CD4-positive, alpha-beta T cell treated with Interleukin-4 for 1 hour (primary cell): ENCODE data around the gene DUSP8.
A peak's percentile ranks its signal among the peaks of the same experiment; 100 is the strongest.
"Not testable (repeated sequence)": the region's sequence is repeated elsewhere in the genome, so short reads cannot be mapped to it uniquely, and the experiment has no call there.

ENCODE experiments used
- DNase-seq, 2 donors: peaks; one replicate each; pipeline ENCODE4 v3.0.0-alpha.2; 2020 to 2022

Gene DUSP8

DNA sequence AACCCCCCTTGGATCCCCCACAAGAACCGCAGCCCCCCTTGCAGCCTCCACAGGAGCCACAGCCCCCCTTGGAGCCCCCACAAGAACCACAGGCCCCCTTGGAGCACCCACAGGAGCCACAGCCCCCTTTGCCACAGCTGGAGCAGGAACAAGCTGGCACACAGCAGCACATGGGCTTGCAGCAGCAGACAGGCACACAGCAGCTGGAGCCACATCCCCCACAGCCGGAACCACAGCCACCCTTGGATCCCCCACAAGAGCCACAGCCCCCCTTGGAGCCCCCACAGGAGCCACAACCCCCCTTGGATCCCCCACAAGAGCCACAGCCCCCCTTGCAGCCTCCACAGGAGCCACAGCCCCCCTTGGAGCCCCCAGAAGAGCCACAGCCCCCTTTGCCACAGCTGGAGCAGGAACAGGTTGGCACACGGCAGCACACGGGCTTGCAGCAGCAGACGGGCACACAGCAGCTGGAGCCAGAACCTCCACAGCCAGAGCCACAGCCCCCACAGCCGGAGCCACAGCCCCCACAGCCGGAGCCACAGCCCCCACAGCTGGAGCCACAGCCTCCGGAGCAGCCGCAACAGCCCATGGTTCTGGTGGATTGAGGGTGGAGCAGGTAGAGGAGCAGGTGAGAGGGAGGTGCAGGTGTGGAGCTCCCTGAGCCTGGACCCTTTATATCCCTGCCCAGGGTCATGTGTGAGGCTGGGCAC lies 12.7 kb upstream of the DUSP8 start, which contains the start of gene KRTAP5-1:
Gene KRTAP5-1 (minus strand): TSS at position 623 of the 710 bp plus-strand sequence. CDS start 34 bp downstream, at position 589.
- DNase-seq, result peak in 1 of 2 donors; percentile 6

- DNase-seq, result not testable (repeated sequence)
These were observed 10.8 kb upstream of the DUSP8 start for GRCh38 chr11:1582909-1583308.

GRCh38 chr11:1581976-1582375 lies 9.9 kb upstream of the DUSP8 start:
- DNase-seq, result peak in 1 of 2 donors; percentile 10

DNA sequence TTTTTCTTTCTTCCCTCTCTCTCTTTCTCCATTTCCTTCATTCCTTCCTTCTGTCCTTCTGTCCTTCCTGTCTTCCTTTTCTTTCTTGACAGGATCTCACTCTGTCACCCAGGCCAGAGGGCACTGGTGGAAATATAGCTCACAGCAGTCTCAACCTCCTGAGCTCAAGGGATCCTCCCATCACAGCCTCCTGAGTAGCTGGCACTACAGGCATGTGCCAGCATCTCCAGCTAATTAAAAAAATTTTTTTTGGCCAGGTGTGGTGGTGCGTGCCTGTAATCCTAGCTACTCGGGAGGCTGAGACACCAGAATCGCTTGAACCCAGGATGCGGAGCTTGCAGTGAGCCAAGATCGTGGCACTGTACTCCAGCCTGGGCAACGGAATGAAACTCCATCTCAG lies 4.8 kb upstream of the DUSP8 start:
- DNase-seq, result no peak

- DNase-seq, result not testable (repeated sequence)
These were observed 3.7 kb upstream of the DUSP8 start for GRCh38 chr11:1575756-1576155.

DNA sequence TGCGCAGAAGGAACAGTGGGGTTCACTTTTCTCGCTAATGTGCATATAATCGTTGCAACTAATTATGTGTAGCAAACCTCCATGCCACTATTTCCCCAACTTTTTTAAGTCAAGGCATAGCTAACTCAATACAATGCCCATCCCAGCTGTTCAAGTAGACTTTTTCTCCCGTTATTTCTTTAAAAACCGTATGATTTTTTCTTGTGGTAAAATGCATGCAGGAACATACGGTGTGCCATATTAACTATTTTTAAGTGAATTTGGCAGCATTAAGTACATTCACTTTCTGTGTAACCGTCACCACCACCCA lies 2.8 kb upstream of the DUSP8 start:
- DNase-seq, result no peak

- DNase-seq, result peak; percentile 70 to 72
These were observed 2.3 kb upstream of the DUSP8 start for GRCh38 chr11:1574238-1574932.

DNA sequence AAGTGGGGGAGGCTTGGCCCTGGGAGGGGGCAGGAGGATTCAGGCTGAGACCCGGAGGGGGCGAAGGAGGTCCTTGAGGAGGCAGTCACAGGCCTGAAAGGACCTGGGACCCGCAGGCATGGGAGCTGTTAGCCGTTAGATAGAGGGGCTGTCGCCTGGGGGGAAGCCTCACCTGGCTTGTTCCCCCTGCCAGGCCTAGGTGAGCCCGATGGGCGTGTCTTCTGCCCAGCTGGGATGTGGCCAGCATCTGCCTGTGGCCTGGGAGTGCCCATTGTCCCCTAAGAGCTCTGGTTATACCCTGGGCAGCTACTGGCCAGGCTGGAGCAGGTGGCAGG lies 1.8 kb upstream of the DUSP8 start:
- DNase-seq, result no peak

- peak; percentile 48 to 62 for DNase-seq
These were observed 1.2 kb upstream of the DUSP8 start for GRCh38 chr11:1573077-1573902.

DNA sequence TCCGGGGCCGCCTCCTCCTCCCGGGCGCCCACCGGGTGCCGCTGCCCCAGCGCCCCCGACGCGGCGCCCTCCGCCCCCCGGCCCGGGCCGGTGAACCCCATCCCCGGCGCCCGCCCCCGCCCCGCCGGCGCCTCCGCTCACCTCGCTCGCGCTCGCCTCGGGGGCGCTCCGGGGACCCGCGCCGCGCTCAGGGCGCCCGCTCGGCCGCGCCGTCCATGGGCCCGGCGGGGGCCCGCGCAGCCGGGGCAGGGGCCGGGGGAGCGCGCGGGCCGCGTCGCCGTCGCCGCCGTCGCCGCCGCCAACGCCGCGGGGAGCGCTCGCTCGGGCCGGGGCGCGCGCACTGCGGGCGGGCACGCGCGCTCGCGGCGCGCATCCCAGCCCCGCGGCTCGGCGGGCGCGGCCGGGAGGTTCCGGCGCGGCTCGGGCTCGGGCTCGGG lies 293 bp downstream of the DUSP8 start:
- DNase-seq, result no peak

GRCh38 chr11:1570896-1571759 lies 943 bp downstream of the DUSP8 start:
- peak; percentile 44 to 46 for DNase-seq

DNA sequence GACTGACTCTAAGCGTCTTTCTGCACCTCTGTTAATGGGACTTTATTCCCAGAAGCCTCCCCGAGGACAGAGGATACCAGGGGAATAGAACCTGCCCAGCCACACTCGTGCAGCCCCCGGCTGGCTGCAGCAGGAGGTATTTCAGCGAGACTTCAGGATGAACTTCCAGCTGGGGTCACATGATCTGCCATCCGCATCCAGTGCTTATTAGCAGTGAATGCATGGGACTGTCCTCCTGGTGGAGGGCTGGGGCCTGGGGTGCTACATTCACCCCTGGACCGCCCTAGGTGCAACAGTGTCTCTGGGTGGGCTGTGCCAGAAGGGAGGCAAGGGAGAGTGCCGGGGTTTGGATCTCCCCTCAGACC lies 1.6 kb downstream of the DUSP8 start:
- no peak for DNase-seq

DNA sequence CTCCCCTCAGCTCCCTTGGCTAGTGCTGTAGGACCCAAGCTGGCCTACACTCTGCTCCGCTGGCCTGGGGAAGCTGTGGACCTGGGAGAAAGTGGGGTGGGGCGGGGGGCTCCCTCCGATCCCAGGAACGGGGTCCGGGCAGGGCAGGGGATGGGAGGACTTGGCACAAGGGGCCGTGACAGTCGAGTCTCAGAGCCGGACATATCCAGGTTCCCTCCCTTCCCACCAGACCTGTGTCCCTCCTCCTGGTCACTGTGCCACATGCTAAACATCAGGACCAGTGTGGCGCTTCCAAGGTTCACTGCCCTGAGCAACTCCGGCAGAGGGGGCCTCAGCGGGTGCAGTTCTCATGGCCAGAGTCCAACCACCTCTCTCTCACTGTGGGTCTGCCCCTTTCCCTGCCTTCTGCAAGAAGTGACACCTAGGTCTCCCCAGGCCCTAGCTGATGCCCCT lies 2.0 kb downstream of the DUSP8 start:
- no peak for DNase-seq

DNA sequence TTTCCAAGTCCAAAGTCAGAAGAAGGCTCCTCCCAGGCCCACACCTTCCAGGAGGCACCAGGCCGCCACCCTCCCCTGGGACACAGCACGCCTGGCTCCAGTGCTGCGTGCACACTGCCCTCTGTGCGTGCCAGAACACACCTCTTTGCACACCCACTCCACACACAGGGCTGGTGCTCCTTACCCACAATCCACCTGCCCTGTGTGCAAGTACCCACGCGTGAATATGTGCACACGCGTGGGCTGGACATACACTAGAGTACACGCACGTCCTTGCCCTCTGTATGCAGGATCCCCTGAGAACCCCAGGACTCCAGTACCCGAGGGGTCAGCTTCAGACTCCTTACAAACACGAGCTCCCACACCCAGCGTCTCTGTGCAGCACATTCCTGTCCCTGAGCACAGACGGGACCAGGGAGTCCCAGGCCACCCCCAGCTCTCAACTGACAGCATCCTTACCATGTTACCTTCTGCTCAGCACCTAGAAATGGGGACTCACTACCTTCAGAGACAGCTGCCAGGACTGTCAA lies 2.8 kb downstream of the DUSP8 start:
- peak in 1 of 2 donors; percentile 7 for DNase-seq

DNA sequence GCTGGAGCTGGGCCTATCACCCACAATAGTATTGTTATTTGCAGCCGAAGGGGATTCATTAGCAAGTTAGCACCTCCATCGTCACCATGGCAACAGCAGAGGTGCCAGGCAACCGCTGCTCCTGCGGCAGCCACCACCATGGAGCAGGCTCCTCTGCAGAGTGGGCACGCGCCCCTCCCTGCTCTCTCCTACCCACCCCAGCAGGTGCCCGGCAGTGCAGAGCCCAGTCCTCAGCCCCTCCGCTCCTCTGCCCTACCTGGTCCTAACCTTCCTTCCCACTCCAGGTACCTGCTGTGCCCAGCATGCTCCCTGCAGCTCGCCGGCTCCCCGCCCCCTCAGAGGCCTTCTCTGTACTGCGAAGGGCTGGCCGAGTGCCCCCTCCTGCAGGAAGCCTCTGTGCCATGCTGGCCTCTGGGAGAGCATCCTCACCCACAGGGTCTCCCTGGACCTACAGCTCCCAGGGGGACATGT lies 3.6 kb downstream of the DUSP8 start:
- DNase-seq, result peak; percentile 78 to 79

GRCh38 chr11:1567721-1568100 lies 4.4 kb downstream of the DUSP8 start:
- DNase-seq, result no peak

DNA sequence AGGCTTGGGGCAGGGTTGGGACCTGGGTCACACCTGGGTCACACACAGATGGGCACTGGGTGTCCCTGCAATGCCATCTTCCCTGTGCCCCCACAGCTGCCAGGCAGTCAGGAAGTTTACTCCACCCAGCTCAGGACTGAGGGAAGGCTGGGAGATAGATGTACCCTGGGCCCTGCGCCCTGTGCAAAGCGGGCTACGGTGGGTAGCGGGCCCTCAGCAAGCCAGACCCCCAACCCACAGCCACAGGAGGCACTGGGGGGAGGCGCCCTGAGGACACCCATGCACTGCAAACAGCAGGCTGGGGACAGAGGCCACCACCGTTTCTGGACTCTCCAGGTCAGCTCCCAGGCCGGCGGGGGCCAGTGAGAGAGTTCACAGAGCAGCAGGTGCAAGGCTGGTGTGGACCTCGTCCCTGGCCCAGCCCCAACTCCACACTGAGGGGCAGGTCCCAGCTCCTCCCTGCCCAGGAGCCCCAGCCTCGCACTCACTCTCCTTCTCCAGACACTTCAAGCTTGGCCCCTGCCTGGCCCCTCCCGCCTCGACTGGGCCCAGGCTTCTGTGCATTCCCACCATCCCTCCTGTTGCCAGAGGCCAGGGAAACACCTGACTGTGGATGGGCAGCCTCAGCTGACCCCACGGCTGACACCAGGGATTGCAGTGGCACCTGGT lies 4.9 kb downstream of the DUSP8 start:
- DNase-seq, result no peak

DNA sequence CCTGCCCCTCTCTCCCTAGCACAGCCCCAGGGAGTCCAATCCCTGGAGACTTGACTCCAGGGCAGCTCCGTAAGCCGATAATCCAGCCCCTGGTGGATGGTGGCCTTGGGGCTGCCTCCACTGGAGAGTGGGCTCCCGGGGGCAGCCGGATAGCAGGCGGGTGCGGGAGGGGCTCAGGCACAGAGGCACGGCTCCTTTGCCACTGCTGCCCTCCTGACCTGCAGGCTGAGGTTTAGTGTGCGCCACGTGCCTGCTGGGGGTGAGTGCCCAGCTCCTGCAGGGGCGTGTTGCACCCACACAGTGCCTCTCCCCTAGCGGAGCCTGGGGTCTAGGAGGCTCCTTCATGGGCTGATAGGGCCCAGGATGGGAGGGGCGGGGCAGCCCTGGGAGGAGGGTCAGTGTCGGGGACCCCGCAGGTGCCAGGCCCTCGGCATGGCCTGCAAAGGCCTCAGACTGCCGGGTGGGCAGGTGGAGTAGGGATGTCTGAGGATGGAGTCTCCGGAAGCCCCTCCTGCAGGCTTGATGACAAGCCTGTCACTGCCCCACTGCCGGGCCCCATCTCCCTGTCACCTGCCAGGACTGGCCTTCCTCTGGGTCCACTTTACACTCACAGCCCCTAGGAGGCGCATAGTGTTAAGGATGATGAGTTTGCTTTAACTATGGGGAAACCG lies 5.6 kb downstream of the DUSP8 start:
- DNase-seq, result peak in 1 of 2 donors; percentile 7

GRCh38 chr11:1565904-1566247 lies 6.2 kb downstream of the DUSP8 start:
- no peak for DNase-seq

- peak in 1 of 2 donors; percentile 8 for DNase-seq
These were observed 6.7 kb downstream of the DUSP8 start for GRCh38 chr11:1565173-1565903.
